Sigmoid colon (tissue), 7 donors: ENCODE data around the gene HDAC4. TPM values are rescaled to one million over a fixed set of nuclear protein-coding genes. Genes with fewer than 3 reads are reported as not detected.

Experiments used
- DNase-seq: peaks from one replicate; pipeline ENCODE4 v3.0.0-alpha.2; 2019
- H3K27ac ChIP-seq, 4 donors: fragments of 200-600 bp; sonication (generic); one replicate each; pipeline ENCODE4 v1.5.1; 2016 to 2019; ENCODE audit warnings: mild to moderate bottlenecking in 1 of 4
- H3K27me3 ChIP-seq, 3 donors: fragments of 200-600 bp; sonication (generic); one replicate each; pipeline ENCODE4 v1.5.1; 2019; ENCODE audit warnings: mild to moderate bottlenecking in 1 of 3
- H3K36me3 ChIP-seq, 4 donors: fragments of 200-600 bp; sonication (generic); one replicate each; pipeline ENCODE4 v1.5.1; 2016 to 2019
- H3K4me1 ChIP-seq, 4 donors: fragments of 200-600 bp; sonication (generic); one replicate each; pipeline ENCODE4 v1.5.1; 2017 to 2019
- H3K4me3 ChIP-seq, 4 donors: fragments of 200-600 bp; sonication (generic); one replicate each; pipeline ENCODE4 v1.5.1; 2017 to 2019; ENCODE audit warnings: mild to moderate bottlenecking in 2 of 4, moderate library complexity in 1 of 4
- H3K9me3 ChIP-seq, 4 donors: fragments of 200-600 bp in 3 of 4; sonication (generic) in 3 of 4; one replicate each; pipeline versions ENCODE4 v1.5.1 to v1.6.1; 2013 to 2019
- EP300 ChIP-seq, 4 donors: sonication (generic); formaldehyde crosslinking; IDR thresholded peaks; one replicate each; pipeline ENCODE4 v1.6.1; 2017; ENCODE audit warnings: antibody characterized with exemption in 4 of 4
- POLR2A ChIP-seq, 2 donors: fragments of 450-650 bp; IDR thresholded peaks; one replicate each; pipeline ENCODE4 v1.6.1; 2016; ENCODE audit warnings: antibody characterized with exemption in 2 of 2, mild to moderate bottlenecking in 2 of 2, moderate library complexity in 2 of 2
- POLR2AphosphoS5 ChIP-seq, 4 donors: sonication (generic); formaldehyde crosslinking; IDR thresholded peaks; one replicate each; pipeline ENCODE4 v1.6.1; 2017; ENCODE audit warnings: antibody characterized with exemption in 4 of 4
- WGBS, 2 donors: extraction: QIAGEN DNeasy Blood & Tissue Kit; methylation state at CpG; one replicate each; pipeline ENCODE4 v1.1.7; 2013; 5-methylcytosine and 5-hydroxymethylcytosine counted together
- intact Hi-C: fragments of 100-400 bp; cut with DNase I; formaldehyde crosslinking; loops from one replicate; pipeline ENCODE4 v1.15.1; 2023
- polyA plus RNA-seq, 3 donors: library from polyadenylated mRNA; stranded (reverse); fragments of 200-250 nt; gene quantifications; one replicate each; pipeline ENCODE4 v1.2.3, GENCODE V29; 2013
- total RNA-seq, 4 donors: library from RNA; depleted of rRNA; stranded (reverse); fragments of >200 nt; gene quantifications; one replicate each; pipeline ENCODE4 v1.1.0, GENCODE V29; 2016
- TF ChIP-seq, protein P1 (sequence below), 4 experiments: fragments of 450-650 bp in 3 of 4; fragments of 200-600 bp in 1 of 4; IDR thresholded peaks; one replicate each; pipeline ENCODE4 v1.5.1; 2016 to 2019; ENCODE audit warnings: antibody characterized with exemption in 4 of 4, mild to moderate bottlenecking in 3 of 4, moderate library complexity in 2 of 4
- donor health status: healthy with polysubstance abuse.
- donor health status: Bipolar disorder and iron deficiency.
- donor health status: healthy.

HDAC4 gene
- total and polyA plus RNA-seq, 7 donors: 1.8 to 196 (median 77.0) TPM

DNA sequence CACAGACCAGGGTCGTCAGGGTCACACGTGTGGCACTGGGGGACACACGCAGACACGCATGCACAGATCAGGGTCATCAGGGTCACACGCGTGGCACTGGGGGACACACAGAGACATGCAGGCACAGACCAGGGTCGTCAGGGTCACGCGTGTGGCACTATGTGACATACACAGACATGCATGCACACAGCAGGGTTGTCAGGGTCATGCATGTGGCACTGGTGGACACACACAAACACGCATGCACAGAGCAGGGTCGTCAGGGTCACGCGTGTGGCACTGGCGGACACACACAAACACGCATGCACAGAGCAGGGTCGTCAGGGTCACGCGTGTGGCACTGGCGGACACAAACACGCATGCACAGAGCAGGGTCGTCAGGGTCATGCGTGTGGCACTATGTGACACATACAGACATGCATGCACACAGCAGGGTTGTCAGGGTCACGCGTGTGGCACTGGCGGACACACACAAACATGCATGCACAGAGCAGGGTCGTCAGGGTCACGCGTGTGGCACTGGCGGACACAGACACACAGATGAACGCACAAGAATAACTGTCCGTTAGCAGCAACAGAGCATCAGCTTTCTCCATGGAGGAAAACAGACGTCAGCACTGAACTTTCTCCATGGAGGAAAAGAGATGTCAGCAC is 34.9 kb downstream of the HDAC4 start:
- no peaks in the 10 kb centered on the region for H3K9me3 ChIP-seq
- H3K27ac ChIP-seq: peak overlapping the region in 3 of 4 donors; percentile 96 to 97 (median 96)
- DNase-seq: peak; percentile 65
- TF ChIP-seq POLR2AphosphoS5 (IDR thresholded peaks at IDR 0.05) (no peak), POLR2A (IDR thresholded peaks at IDR 0.05) (no peak), EP300 (IDR thresholded peaks at IDR 0.05) (no peak)
- 94 to 97% methylated on average over 32 of the region's 32 CpGs for WGBS, 2 donors
- intact Hi-C loops: no loop called here
- no peaks in the 10 kb centered on the region for H3K36me3 ChIP-seq
- H3K4me1 ChIP-seq: peaks cover 0 to 87% (median 66%) of the 10 kb centered on the region in 4 donors
- H3K4me3 ChIP-seq: no peak overlapping the region
- no peaks in the 10 kb centered on the region for H3K27me3 ChIP-seq

DNA sequence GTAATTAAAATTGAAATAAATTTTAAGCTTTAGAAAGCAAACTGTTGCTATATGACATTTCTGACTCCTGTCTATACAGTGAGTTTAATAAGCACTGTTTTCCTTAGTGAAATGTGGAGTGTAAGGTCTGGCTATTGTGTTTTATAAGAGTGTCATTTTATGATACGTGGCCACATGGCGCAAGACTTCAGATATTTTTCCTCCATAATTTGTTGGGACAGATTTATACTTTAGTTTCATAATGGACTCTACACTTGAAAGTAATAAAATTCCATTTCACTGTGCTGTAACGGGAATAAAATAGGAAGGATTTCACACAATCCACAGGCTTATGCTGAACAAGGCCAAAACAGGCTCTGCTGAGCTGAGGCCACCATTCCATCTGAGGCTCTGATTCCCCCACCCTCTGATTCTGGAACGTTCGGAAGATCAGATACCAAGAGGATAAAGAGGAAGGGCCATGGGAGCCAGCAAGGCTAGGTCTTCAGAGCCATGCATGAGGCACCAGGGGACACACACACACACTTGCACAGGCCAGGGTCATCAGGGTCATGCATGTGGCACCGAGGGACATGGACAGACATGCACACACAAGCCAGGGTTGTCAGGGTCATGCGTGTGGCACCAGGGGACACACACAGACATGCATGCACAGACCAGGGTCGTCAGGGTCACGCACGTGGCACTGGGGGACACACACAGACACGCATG is 35.6 kb downstream of the HDAC4 start:
- H3K9me3 ChIP-seq: no peaks in the 10 kb centered on the region
- peaks cover 0 to 87% (median 67%) of the 10 kb centered on the region in 4 donors for H3K4me1 ChIP-seq
- TF ChIP-seq EP300 (IDR thresholded peaks at IDR 0.05) (peak in 3 of 4 donors; percentile 9 to 67 (median 24)), POLR2AphosphoS5 (IDR thresholded peaks at IDR 0.05) (peak; percentile 44 to 70 (median 54)), POLR2A (IDR thresholded peaks at IDR 0.05) (no peak)
- no peaks in the 10 kb centered on the region for H3K27me3 ChIP-seq
- no peaks in the 10 kb centered on the region for H3K36me3 ChIP-seq
- intact Hi-C loops: no loop called here
- H3K27ac ChIP-seq: peak overlapping the region in 3 of 4 donors; percentile 96 to 97 (median 96)
- H3K4me3 ChIP-seq: no peak overlapping the region
- DNase-seq: peak; percentile 62
- 89 to 91% methylated on average over 11 of the region's 11 CpGs for WGBS, 2 donors

DNA sequence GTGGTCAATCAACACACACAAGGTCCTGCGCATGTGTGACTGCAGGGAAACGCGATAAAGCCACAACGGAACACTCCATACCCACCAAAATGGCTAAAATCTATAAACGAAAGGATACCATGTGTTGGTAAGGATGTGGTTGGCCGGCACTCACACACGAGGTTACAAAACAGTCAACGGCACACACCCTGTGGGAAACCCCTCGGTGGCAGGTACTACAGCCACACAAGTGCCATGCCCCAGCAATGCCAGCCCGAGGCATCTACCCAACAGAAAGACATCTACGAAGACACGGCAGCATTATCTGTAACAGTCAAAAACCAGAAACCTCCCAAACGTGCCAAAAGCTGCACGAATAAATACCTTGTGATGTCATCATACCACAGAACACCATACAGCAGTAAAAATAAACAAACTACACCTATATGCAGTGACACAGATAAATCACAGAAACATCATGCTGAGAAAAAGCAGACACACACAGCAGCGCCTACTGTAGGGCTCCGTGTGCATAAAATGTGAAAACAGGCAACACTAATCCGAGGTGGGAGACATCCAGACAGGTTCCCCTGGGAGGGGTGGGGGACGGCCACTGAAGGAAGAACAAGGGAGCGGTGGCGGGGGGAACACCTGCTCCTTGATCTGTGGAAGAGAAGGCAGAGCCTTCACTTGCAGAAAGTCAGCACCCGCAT is 36.7 kb downstream of the HDAC4 start:
- peaks cover 0 to 87% (median 67%) of the 10 kb centered on the region in 4 donors for H3K4me1 ChIP-seq
- TF ChIP-seq POLR2AphosphoS5 (IDR thresholded peaks at IDR 0.05): peak; percentile 69 to 88 (median 78)
- TF ChIP-seq EP300 (IDR thresholded peaks at IDR 0.05): peak in 2 of 4 donors; percentile 50 to 70
- TF ChIP-seq, protein P1, sequence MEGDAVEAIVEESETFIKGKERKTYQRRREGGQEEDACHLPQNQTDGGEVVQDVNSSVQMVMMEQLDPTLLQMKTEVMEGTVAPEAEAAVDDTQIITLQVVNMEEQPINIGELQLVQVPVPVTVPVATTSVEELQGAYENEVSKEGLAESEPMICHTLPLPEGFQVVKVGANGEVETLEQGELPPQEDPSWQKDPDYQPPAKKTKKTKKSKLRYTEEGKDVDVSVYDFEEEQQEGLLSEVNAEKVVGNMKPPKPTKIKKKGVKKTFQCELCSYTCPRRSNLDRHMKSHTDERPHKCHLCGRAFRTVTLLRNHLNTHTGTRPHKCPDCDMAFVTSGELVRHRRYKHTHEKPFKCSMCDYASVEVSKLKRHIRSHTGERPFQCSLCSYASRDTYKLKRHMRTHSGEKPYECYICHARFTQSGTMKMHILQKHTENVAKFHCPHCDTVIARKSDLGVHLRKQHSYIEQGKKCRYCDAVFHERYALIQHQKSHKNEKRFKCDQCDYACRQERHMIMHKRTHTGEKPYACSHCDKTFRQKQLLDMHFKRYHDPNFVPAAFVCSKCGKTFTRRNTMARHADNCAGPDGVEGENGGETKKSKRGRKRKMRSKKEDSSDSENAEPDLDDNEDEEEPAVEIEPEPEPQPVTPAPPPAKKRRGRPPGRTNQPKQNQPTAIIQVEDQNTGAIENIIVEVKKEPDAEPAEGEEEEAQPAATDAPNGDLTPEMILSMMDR (IDR thresholded peaks at IDR 0.05): no peak
- no peak overlapping the region for H3K4me3 ChIP-seq
- intact Hi-C loops: no loop called here
- no peaks in the 10 kb centered on the region for H3K27me3 ChIP-seq
- no peaks in the 10 kb centered on the region for H3K36me3 ChIP-seq
- H3K9me3 ChIP-seq: no peaks in the 10 kb centered on the region
- H3K27ac ChIP-seq: peak overlapping the region in 3 of 4 donors; percentile 96 to 97 (median 96)
- WGBS, 2 donors: 83 to 93% methylated on average over 21 of the region's 21 CpGs
- peak; percentile 70 for DNase-seq

DNA sequence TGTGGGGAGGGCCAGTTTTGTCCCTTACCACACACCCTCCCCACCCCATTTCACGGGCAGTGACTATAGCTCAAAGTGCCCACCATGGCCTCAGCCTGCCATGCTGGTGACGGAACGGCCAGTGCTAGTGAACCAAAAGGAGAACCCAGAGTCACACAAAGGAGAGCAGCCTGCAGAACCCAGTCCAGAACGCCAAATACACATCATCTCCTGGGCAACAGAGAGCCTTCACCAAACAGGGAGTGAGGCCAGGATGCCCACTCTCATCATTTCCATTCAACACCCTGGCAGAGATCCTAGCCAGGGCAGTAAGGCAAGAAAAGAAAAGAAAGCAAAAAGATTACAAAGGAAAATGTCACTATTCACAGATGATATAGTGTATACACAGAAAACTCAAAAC is 38.3 kb downstream of the HDAC4 start:
- Histone ChIP-seq H3K27me3 (no peaks in the 10 kb centered on the region), H3K4me3 (no peak overlapping the region), H3K4me1 (peaks cover 0 to 91% (median 69%) of the 10 kb centered on the region in 4 donors), H3K9me3 (no peaks in the 10 kb centered on the region), H3K27ac (peak overlapping the region in 3 of 4 donors; percentile 96 to 97 (median 96)), H3K36me3 (no peaks in the 10 kb centered on the region)
- intact Hi-C loops: no loop called here
- DNase-seq: peak; percentile 41
- TF ChIP-seq, protein P1 (IDR thresholded peaks at IDR 0.05): no peak
- TF ChIP-seq POLR2A (IDR thresholded peaks at IDR 0.05) (no peak), EP300 (IDR thresholded peaks at IDR 0.05) (no peak), POLR2AphosphoS5 (IDR thresholded peaks at IDR 0.05) (no peak)
- WGBS, 2 donors: 90 to 96% methylated on average over 4 of the region's 4 CpGs

DNA sequence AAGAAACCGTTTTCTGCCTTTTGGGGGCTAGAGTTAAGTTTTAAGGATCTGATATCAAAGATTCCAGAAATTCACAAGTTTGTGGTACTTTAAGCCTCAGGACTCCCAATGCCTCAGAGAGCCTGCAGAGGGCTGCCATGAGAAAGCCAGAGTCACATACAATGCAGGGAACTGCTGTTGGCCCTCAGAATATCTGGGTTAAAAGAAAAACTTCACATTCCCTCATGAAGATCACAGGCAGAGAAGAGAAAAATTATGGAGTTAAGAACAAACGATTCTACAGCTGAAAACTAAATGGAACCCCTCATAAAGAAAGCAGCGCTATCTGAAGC is 39.5 kb downstream of the HDAC4 start:
- TF ChIP-seq POLR2AphosphoS5 (IDR thresholded peaks at IDR 0.05) (no peak), POLR2A (IDR thresholded peaks at IDR 0.05) (no peak), EP300 (IDR thresholded peaks at IDR 0.05) (no peak)
- TF ChIP-seq, protein P1 (IDR thresholded peaks at IDR 0.05): peak in 2 of 4 experiments; percentile 10 to 49
- Histone ChIP-seq H3K9me3 (no peaks in the 10 kb centered on the region), H3K4me3 (no peak overlapping the region), H3K36me3 (no peaks in the 10 kb centered on the region), H3K27me3 (no peaks in the 10 kb centered on the region), H3K4me1 (peaks cover 0 to 96% (median 74%) of the 10 kb centered on the region in 4 donors), H3K27ac (peak overlapping the region in 3 of 4 donors; percentile 96 to 97 (median 96))
- peak; percentile 59 for DNase-seq
- intact Hi-C loops: no loop called here
- WGBS, 2 donors: 78 to 88% methylated on average over 3 of the region's 3 CpGs
